Renal cortical epithelial cell (primary cell): ENCODE data around the gene OR2T34. TPM values are rescaled to one million over a fixed set of nuclear protein-coding genes. Genes with fewer than 3 reads are reported as not detected.
"Not testable (repeated sequence)": the region's sequence is repeated elsewhere in the genome, so short reads cannot be mapped to it uniquely, and the experiment has no call there.

Experiments
- DNase-seq: peaks from one replicate; pipeline ENCODE4 v3.0.0-alpha.2; 2011; ENCODE audit warnings: low read depth
- total RNA-seq: library from RNA; depleted of rRNA; stranded (reverse); fragments of >200 nt; gene quantifications from 2 replicates; pipeline ENCODE4 v1.2.3, GENCODE V29; 2014

OR2T34 gene, protein sequence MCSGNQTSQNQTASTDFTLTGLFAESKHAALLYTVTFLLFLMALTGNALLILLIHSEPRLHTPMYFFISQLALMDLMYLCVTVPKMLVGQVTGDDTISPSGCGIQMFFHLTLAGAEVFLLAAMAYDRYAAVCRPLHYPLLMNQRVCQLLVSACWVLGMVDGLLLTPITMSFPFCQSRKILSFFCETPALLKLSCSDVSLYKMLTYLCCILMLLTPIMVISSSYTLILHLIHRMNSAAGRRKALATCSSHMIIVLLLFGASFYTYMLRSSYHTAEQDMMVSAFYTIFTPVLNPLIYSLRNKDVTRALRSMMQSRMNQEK
- total RNA-seq: not detected in 2 replicates

DNA sequence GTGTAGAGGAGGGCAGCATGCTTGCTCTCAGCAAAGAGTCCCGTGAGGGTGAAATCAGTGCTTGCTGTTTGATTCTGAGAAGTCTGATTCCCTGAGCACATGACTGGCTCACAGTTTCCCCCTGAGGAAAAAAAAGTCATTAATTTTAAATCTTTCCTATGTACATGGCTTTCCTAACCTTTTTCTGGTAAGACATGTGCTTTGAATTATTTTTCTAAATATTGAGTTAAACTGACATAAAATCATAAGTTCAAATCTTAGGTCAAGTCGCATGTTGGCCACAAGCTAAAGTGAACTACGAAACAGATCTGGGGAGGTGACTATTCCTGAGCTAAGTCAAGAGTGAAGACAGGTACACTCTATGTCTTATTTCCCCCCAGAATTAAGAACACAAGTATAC is at the start of gene OR2T34:
TSS of gene OR2T34 (minus strand) at position 101 of the 400 bp plus-strand sequence. CDS start at position 101, 0 bp downstream.
- DNase-seq: not testable (repeated sequence)

DNA sequence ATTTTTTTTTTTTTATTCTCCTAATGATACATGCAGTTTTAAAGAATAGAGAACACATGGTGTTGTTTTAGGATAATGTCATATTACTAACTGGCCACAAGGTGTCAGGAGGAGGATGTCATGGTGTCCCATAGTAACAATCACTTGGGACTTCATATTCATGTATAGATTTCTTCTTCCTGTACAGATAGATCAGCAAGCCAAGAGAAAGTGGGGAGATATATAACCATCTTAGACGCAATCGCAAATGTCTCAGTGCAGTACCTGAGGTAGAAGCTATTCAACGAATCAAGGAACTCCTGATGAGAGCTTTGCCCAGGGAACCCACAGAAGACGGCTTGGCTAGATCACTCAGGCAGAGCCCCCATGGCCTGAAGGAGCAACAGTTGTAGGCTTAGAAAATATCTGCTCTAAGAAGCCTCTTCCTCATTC is 48.0 kb upstream of the OR2T34 start:
- peak; percentile 49 for DNase-seq

DNA sequence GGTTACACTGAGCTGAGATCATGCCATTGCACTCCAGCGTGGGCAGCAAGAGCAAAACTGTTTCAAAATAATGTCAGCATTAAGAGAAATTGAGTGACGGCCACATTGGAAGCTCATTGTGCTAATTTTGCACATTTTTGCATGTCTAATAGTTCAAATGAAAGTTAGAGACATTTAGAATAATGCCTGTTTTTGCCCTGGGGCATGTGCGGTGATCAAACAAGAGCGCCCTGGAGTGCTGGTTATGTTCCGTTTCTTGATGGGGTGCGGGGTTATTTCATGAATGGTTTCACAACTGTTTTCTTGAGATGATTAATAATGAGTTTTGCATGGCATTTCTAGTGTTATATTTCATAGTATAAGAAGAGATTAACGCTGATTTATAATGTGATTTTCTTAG is 47.2 kb upstream of the OR2T34 start:
- no peak for DNase-seq

DNA sequence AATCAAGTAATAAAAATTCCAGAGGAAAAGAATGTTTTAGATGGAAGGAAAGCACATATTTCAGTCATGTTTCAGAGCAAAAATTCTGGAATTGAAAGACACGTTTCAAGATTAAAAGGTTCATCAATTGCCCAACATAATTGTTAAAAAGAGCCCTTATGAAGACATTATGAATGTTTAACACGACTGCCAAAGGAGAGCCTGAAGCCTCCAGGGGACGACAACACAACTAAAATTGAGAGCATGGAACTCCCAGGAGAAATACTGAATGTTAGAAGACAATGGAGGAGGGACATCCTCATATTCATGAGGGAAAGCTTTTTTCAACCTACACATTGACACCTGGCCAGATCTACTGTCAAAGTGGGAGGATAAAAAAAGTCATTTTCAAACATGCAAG is 44.3 kb upstream of the OR2T34 start:
- DNase-seq: peak; percentile 52

DNA sequence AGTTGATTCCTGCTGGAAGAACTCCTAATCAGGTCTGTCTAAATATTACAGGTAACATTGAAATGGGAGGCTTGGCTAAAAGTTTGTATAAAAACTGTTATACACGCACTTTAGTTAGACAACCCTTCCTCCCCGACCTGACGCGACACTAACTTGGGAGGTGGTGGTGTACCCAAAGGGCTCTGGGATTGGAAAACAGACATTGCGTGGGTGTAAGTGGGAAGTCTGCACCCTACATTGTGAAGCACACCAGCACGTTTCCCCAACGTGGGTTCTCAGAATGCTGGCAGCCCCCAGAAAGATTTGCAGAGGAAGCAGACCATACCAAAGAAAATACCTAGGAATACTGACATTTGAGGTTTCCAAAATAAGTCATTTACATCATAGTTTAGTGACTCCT is 43.6 kb upstream of the OR2T34 start:
- DNase-seq: no peak

DNA sequence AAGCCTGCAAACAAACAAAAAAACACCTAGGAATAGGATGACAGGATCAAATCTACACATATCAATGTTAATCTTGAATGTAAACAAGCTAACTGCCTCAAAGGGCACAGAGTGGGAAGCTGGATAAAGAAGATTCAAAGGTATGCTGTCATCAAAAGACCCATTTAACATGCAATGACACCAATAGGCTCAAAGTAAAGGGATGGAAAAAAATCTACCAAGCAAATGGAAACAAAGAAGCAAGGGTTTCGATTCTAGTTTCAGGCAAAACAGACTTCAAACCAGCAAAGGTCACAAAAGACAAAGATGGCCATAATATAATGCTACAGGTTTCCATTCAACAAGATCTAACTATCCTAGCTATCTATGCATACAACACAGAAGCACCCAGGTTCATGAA is 39.2 kb upstream of the OR2T34 start:
- DNase-seq: no peak

DNA sequence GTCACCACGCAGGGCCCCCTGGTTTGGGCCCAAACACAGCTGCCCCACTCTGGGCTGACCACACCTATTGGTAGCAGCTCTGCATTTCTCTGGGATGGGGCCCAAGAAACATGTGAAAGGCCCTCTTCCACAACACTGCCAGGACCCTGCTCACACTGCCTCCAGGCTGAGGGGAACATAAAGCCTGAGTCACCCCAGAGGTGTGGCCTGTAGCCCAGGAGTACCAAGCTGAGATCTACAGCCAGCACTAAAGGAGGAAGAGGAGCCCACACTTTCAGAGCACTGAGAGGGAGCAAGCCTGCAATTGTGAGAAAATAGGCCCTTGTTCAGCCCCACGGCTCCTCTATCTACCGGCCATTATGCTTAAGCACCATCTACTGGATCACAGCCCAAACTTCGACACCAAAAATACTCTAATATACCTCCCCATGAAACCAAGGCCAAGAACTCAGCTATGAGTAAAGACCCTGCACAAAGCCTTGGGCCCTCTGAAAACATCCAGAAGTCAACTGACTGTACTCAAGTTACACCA is 37.4 kb upstream of the OR2T34 start:
- peak; percentile 62 for DNase-seq

DNA sequence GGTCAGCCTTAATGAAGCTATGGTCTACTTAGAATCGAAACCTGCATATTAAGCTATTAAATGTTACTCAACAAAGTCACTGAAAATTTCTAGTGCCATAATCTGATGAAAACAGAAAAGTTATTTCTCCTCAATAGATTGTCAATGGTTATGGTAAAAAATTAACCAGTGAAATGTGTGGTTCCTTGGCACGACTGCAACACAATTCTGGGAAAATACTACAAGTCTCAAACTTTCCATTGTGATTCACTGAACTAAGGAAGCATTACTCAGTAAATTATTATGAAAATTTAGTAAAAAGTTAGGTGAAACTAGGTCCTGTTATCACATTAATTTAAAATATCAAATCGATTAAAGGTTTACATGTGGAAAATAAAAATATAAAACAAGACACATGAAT is 35.7 kb upstream of the OR2T34 start:
- DNase-seq: peak; percentile 73

DNA sequence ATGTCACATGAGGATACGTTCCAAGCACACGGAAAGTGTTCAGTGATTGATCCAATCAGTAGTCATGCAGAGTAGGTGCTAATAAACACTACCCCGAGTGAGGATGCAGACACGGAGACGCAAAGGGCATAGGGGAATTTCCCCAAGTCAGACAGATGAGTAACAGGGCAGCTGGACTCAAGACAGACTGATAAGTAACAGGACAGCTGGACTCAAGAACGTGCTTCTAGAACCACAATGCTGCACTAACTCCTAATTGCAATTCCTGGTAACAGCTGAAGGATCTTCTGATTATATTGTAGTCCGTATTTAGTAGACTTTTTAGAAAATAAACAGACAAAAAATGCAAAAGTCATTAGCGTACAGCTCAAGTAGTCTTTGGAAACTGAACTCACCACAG is 24.8 kb upstream of the OR2T34 start:
- DNase-seq: no peak

DNA sequence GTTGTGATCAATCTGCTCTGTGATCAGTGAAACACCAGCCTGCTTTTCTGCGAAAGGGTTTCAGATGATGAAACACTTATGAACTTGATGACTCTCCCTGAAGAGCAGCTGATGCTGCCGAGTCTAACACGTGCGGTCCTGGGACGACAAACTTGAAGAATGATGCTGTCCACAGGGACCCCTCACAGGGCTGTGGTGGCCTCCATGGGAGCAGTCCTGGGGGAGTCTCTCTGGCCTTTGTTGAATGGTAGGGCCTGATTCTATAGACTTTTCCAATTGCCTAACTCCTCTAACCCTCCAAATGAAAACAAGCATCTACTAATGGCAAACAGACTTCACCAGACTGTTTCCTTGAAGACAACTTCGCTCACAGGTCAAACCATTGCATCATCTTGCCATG is 23.0 kb upstream of the OR2T34 start, which contains the start of gene OR2T10:
TSS of gene OR2T10 (minus strand) at position 112 of the 400 bp plus-strand sequence. CDS start 3,932 bp downstream, outside the sequence.
- DNase-seq: no peak

DNA sequence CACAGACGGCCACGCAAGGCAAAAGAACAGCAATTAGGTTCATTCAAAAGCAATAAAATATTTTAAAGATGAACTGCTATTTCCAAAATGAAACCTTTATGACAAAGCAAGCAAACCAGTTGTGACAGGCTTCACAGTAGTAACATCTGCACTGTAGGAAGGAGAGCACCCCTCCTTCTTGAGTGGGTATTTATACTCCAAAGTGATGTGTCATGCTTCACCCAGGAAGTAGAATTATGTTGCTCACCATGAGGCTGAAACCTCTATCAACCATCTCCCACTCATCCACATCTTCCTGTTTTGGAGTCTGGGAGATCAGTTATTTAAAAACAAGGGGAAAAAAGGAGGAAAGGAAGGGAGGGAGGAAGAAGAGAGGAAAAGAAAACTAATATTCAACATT is 22.1 kb upstream of the OR2T34 start:
- DNase-seq: no peak

DNA sequence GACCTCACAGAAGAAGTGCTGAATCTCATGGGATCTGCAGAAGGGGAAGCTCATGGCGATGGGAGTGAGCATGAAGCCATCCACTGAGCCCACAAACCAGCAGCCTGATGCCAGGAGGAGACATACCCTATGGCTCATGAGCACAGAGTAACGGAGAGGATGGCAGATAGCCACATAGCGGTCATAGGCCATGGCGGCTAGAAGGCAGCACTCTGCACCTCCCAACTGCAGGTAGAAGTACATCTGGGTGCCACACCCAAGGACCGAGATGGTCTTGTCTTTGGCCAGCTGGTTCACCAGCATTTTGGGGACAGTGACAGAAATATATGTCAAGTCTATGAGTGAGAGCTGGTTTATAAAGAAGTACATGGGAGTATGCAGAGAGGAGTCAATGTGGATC is 18.7 kb upstream of the OR2T34 start:
- DNase-seq: no peak

DNA sequence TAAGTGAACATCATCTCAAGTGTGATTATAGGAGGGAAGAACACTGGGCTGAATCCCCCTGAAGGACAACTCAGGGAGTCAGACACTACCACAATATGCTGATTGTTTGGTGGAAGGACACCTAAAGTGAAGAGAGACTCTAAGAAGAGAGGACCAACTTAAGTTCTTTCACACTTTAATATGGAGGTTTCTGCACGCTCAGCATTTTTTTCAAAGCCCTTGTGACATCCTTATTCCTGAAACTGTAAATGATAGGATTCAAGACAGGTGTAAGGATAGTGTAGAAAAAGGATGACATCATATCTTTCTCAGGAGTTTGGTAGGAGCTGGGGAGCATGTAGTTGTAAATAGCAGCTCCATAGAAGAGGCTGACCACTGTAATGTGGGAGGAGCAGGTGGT is 18.1 kb upstream of the OR2T34 start:
- DNase-seq: no peak

DNA sequence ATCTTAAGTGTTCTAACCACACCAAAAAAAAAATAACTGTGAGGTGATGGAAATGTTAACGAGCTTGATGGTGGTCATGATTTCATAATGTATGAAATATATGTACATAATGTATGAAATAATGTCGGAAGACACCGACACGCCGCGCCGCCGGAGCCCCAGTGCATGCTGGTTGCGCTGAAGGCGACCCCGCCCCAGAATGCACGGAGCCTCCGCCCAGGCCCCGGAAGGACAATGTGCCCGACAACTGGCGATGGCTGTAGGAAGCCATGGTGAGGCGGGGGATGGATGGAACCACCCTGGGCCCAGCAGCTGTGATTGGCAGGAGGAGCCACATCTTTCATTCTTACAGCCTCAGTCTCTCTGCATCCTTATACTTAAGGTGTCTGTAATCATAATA is 15.5 kb upstream of the OR2T34 start:
- no peak for DNase-seq

DNA sequence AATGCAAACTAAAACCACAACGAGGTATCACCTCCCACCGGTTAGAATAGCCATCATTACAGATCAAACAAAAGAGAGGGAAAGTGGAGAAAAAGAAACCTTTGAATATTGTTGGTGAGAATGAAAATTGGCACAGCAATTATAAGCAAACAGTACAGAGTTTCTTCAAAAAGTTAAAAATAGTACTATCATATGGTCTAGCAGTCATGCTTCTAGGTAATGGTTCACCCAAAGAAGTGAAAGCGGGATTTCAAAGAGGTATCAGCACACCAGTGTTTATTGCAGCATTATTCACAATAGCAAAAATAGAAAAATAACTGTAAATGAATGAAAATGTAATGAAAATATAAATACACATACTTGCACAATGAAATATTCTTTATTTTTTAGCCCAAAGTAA is 14.8 kb upstream of the OR2T34 start:
- DNase-seq: no peak

DNA sequence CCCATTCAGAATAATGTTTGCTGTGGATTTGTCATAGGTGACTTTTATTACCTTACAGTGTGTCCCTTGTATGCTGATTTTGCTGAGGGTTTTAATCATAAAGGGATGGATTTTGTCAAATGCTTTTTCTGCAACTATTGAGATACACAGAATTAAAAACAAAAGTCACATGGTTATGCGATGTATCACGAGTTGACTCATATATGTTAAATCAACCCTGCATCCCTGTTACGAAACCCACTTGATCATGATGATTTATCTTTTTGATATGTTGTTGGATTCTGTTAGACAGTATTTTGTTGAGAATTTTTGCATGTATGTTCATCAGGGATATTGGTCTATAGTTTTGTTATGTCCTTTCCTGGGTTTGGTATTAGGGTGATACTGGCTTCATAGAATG is 10.7 kb upstream of the OR2T34 start:
- DNase-seq: no peak

DNA sequence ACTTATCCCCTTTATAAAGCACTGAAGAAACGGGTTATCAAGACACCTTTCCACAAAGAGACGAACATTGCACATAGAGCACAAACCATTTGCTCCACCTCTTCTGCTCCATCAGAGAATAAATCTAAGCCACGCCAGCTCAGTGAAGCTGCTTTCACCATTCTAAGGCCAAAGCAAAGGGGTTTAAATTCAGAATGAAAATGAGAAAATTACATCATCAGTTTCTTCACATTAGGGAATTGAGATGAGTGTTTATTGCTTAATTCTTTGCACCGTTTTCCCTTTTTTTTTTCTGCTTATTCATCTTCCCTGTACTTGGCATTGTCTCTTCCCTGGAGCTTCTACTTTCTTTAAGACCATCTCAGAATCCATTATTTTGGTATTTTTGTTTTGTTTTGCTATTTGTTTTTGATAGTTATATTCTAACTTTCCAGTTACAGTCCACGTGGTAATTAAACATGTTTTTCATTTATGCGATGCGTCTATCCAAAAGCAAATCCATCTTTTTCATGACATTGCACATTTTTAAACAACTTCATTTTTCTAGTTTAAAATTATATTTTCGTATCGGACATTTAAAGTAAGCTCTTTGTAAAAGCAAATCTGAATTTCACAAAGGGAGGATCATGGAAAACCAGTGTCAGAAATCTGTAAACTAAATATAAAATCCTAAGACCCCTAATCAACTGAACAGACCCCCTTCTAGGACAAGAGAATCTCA is 1.9 kb upstream of the OR2T34 start:
- no peak for DNase-seq

DNA sequence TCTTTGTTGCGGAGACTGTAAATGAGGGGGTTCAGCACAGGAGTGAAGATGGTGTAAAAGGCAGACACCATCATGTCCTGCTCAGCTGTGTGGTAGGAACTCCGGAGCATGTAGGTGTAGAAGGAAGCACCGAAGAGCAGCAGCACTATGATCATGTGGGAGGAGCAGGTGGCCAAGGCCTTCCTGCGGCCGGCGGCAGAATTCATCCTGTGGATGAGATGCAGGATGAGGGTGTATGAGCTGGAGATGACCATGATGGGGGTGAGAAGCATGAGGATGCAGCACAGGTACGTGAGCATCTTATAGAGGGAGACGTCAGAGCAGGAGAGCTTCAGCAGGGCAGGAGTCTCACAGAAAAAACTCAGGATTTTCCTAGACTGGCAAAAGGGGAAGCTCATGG is 701 bp downstream of the OR2T34 start:
- DNase-seq: not testable (repeated sequence)

DNA sequence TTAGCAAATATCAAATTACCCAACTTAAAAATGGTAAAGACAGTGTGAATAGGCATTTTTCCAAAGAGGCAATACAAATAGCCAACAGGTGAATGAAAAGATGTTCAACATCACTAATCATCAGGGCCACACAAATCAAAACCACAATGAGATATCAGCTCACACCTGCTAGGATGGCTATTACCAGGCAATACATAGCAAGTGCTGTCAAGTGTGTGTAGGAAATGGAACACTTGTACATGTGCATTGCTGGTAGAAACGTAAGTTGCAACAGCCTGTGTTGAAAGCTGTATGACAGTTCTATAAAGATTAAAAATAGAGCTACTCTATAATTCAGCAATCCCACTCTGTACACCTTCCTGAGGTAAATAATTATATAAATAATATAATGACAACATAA is 2.5 kb downstream of the OR2T34 start:
- DNase-seq: not testable (repeated sequence)

DNA sequence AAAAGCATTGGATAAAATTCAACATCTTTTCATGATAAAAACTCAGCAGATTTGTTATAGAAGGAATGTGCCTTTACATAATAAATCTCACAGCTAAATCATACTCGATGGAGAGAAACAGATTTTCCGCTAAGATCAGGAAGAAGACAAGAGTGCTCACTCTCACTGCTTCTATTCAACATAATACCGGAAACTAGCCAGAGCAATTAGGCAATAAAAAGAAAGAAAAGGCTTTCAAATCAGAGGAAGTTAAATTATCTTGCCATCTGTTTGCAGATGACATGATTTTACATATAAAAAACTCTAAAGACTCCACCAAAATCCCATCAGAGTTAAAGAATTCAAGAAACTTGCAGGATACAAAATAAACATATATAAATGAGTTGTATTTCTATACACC is 3.7 kb downstream of the OR2T34 start:
- not testable (repeated sequence) for DNase-seq

DNA sequence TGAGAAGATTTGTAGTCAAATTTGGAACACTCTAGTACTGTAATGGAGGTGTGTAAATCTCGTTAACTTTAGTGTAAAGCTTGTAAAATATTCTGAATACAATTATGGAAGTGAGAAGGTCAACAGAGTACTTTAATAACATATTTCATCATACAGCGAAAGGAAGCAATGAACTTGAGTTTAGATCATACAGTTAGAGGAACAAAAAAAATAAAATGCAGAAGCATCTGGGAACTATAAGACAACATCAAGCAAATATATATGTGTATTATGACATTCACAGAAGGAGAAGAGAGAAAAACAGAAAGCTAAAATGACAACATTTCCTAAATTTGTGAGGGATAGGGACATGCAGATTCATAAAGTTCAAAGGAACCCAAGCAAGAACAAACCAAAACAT is 5.5 kb downstream of the OR2T34 start:
- DNase-seq: not testable (repeated sequence)

DNA sequence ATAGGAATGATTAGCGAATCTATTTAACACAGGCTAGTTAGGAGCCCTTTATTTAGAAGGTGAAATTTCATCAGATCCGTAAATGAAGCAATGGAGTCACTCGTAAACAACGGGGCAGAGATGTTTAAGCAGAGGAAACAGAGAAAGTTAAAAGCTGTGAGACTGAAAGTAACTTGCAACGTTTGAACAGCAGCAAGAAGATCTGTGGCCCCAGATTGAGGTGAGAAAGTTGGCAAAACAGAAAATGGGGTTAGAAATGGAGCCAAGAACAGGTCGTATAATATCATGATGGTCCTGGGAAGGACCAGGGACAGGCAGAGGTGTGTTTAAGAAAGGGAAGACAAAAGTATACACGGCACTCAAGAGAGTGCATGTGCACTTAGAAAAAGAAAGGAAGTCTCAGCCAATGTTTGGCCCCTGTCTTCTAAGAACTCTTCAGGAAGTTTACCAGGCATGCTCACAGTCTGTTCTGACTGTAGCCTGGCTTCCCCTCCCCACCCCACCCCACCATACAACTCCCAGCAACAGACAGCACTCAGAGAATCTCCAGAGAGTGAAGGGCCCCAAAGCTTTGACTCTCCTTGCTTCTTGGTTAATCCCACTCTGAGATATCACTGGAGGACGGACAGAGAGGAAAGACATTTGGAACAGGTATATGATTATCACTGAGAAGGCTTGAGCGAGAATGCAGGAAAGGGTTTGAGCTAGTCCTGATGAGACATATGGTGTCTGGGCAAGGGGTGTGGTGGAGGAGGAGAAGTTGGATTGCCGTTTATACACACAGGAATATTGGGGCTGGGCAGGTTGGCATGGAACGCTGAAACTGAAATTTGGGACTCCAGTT is 8.8 kb downstream of the OR2T34 start:
- DNase-seq: not testable (repeated sequence)
